GM18508 (cell line): ENCODE measurements around the gene SNX9.

Experiments used
- ATAC-seq: cut with Tn5 transposase; IDR thresholded peaks from one replicate; pipeline ENCODE4 v1.9.1; 2021; ENCODE audit warnings: moderate number of reproducible peaks; ENCODE audit not compliant: insufficient read depth, unreplicated experiment

Gene SNX9

DNA sequence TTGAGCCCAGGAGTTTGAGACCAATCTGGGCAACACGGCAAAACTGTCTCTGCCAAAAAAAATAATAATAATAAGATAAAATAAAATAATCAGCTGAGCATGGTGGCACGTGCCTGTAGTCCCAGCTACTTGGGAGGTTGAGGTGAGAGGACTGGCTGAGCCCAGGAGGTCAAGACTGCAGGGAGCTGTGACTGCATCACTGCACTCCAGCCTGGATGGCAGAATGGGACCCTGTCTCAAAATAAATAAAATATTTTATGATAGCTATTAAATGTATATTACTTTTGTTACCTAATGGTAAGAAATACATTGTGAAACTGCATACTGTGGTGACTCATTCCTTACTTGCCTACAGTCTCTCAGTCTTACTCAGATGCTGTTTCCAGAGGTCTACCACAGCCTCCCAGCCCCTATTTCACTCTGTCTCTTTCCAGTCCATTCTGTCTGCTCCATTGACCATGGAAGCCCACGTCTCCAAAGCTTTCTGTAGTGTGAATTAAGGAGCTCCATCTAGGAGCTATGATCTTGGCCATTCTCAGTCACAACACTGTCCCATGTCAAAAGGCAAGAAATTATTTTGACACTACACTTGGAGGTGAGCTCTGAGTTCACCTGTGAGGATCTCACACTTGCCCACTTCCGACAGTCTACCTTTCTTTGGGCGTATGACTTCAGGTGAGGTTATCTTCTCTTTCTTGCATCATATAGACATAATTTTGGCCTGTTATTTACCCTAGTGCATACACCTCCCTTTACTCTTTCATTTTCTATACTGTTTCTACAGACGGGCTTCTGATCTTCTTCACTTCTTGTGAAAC is 22.4 kb upstream of the SNX9 start:
- ATAC-seq = peak; percentile 83

- ATAC-seq = no peak
Observed at GRCh38 chr6:157804448-157805327, 18.4 kb upstream of the SNX9 start.

- no peak for ATAC-seq
Observed at GRCh38 chr6:157806131-157806855, 16.8 kb upstream of the SNX9 start.

DNA sequence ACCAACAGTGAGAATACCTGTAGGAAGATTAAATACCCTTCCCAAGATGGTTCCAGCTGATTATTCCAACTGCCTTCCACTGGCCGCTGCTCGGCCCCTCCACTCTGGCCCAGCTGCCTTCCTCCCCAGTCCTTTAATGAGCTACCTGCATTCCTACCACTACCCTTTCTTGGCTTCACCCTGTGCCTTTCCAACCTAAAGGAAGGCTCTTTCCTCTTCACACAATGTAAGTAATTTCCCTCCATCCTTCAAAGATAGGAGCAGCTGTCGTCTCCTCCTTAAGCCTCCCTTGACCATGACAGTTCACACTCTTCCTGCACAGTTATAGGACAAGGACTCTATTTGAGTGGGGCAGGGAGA is 16.2 kb upstream of the SNX9 start:
- no peak for ATAC-seq

DNA sequence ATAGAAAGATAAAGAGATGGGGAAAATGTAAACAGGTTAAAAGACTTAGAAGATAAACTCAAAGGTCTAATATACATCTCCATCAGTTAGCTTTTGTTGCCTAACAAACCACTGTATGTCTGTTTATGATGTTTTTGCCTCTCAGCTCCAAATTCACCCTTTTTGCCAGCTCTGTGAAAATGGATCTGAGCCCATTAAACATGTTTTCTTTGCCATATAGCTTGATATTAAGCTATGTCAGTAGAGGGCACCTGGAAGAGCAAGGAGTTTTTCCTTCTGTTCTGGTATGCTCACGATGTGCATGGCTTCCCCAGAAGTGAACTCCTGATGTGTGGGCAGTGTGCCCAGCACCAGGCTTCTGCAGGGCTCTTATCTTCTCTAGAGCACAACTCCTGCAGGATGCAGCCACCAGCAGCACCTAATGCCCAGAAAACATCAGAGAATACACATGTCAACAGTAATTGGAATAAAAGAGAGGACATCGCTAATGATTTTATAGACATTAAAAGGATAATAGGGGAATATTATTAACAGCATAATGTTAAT is 14.6 kb upstream of the SNX9 start:
- ATAC-seq = no peak

DNA sequence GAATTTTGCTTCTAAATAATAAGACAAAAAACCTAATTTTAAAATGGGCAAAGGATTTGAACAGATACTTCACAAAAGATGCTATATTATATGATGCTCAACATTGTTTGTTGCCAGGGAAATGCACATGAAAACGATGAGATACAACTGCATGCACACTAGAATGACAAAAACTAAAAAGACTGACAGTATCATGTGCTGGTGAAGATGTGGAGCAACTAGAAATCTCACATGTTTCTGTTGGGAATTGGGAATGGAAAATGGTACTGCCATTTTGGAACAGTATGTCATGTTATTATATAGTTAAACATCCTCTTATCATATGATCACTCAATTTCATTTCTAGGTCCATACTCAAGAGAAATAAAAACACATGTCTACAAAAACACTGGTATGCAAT is 13.4 kb upstream of the SNX9 start:
- ATAC-seq = no peak

- ATAC-seq = no peak
Observed at GRCh38 chr6:157811137-157811475, 11.9 kb upstream of the SNX9 start.

GRCh38 chr6:157811476-157812173 is 11.4 kb upstream of the SNX9 start:
- no peak for ATAC-seq

DNA sequence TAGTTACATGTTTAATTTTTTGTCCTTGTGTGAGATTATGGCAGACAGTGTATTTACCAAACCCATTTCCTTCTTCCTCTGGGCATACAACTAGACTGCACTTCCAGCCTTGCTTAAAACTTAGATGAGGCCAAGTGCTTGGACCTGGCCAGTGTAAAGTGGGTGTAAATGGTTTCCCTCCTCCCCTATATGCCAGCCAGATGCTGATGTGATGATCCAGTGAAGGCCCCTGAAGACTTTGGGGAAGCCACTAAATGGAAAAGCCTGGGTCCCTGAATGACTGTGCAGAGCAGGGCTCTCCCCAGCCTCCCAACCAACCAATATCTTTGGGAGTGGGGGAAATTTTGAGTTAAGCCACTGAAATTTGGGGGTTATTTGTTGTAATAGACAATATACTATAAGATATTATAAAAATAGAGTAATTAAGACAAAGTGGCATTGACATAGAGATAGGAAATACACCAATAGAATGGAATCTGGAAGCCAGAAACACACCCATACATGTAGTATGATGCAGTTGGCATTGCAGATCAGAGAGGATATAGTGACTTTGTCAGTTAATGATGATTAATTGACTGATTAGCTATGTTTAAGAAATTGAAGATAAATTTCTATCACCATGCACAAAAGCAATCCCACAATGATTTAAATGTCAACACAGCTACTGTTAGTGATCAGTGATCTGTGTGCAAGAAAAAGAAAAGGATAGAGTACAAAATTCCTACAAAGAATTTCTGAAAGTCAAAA is 10.4 kb upstream of the SNX9 start:
- ATAC-seq = no peak

GRCh38 chr6:157813191-157813590 is 9.9 kb upstream of the SNX9 start:
- ATAC-seq = no peak

DNA sequence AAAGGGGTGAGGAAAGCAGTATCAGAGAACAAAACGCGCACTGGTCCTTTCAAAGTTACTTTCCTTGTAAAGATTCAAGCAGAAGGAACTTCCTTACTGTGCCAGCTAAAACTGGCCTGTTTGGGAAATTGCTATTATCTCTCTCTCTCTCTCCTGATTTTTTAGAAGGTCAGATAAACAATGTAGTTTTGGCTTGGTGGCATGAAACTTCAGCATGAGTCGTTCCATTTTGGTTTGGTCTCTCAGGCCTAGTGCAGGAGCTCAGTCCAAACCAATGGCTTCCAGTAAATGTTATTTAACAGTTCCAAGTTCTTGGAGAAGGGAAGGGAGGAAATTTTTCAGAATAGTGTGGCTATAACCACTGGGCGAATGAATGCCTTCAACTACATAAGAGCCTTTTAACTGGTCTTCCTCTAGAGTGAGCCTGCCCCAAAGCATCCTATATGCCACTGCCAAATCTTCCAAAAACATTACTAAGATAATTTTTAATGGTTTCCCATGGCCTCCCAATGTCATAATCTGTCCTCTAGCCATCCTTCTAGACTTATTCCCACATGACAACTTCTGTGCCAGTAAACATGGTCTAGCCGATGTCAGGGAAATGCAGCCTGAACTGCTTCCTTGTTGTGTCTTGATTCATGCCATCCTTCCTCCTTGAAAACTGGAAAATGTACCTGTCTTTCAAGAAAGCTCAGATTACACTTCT is 9.1 kb upstream of the SNX9 start:
- ATAC-seq = no peak

DNA sequence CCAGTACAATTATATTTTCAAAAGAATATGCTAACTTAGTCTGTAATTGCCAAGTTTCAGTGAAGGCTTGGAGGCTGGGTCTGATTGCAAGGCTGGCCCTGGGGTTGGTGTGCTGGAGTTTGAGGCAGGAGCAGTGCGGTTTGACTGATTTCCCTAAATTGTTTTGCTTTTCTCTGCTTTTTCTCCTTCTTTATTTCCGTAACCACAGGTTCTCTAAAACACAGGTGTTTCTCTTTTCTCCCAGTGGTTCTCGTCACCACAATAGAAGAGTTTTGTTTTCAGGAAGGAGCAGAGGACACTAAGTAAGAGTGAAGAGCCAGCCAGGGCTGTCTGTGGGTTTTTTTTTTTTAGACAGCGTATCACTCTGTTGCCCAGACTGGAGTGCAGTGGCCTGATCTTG is 8.2 kb upstream of the SNX9 start:
- no peak for ATAC-seq

- no peak for ATAC-seq
Observed at GRCh38 chr6:157821342-157822033, 1.6 kb upstream of the SNX9 start.

- no peak for ATAC-seq
Observed at GRCh38 chr6:157822245-157823000, 623 bp upstream of the SNX9 start.

- peak; percentile 54 for ATAC-seq
Observed at GRCh38 chr6:157823528-157824370, 703 bp downstream of the SNX9 start.

- ATAC-seq = no peak
Observed at GRCh38 chr6:157825243-157825904, 2.3 kb downstream of the SNX9 start.
